K562 (cell line): ENCODE measurements around the gene RITA1. TPM values are rescaled to one million over a fixed set of nuclear protein-coding genes. Genes with fewer than 3 reads are reported as not detected.

Experiments
- ARID1B ChIP-seq: fragments of 450-650 bp; IDR thresholded peaks from 2 replicates; pipeline ENCODE4 v1.6.1; 2016; ENCODE audit warnings: antibody characterized with exemption, mild to moderate bottlenecking, inconsistent platforms
- DIDO1 ChIP-seq: fragments of 450-650 bp; IDR thresholded peaks from 2 replicates; pipeline ENCODE4 v1.6.1; 2016; ENCODE audit warnings: low read depth, missing biosample characterization, missing genetic modification characterization
- EZH2 ChIP-seq: IDR thresholded peaks from 2 replicates; pipeline ENCODE4 v1.6.1; 2012; ENCODE audit warnings: low read depth, mild to moderate bottlenecking, inconsistent platforms, low read length, borderline replicate concordance
- GATA2 ChIP-seq: sonication (generic); formaldehyde crosslinking; IDR thresholded peaks from 2 replicates; pipeline ENCODE4 v1.4.0; 2020; ENCODE audit warnings: mild to moderate bottlenecking, missing genetic modification reagents
- HOXB6 ChIP-seq: fragments of 250-450 bp; sonication (Bioruptor Pico); IDR thresholded peaks from 2 replicates; pipeline ENCODE4 v1.5.1; 2022; ENCODE audit warnings: mild to moderate bottlenecking, borderline replicate concordance
- HSF4 ChIP-seq: fragments of 250-450 bp; sonication (Bioruptor Pico); IDR thresholded peaks from 2 replicates; pipeline ENCODE4 v2.1.2; 2022; ENCODE audit warnings: mild to moderate bottlenecking, moderate library complexity, borderline replicate concordance
- IRF2 ChIP-seq: sonication (generic); formaldehyde crosslinking; IDR thresholded peaks from 2 replicates; pipeline ENCODE4 v1.8.1; 2022; ENCODE audit warnings: mild to moderate bottlenecking, missing genetic modification reagents
- LARP7 ChIP-seq: fragments of 450-650 bp; IDR thresholded peaks from 2 replicates; pipeline ENCODE4 v1.6.1; 2016
- MAX ChIP-seq: sonication (generic); formaldehyde crosslinking; IDR thresholded peaks from 2 replicates; pipeline ENCODE4 v1.9.0; 2022; ENCODE audit warnings: mild to moderate bottlenecking, missing genetic modification reagents
- MEF2A ChIP-seq: IDR thresholded peaks from 2 replicates; pipeline ENCODE4 v1.6.1; 2011; ENCODE audit warnings: low read depth, mild to moderate bottlenecking, low read length, moderate library complexity; ENCODE audit not compliant: control insufficient read depth
- NFE2 ChIP-seq: IDR thresholded peaks from 2 replicates; pipeline ENCODE4 v1.6.1; 2014; ENCODE audit warnings: antibody characterized with exemption, low read depth
- NFIC ChIP-seq: fragments of 450-650 bp; IDR thresholded peaks from 2 replicates; pipeline ENCODE4 v1.6.1; 2017; ENCODE audit warnings: mild to moderate bottlenecking, inconsistent platforms
- NR2C1 ChIP-seq, 2 experiments: fragments of 450-650 bp; IDR thresholded peaks; 2 replicates each; pipeline ENCODE4 v1.6.1; 2017; ENCODE audit warnings: mild to moderate bottlenecking in 2 of 2, antibody characterized with exemption in 1 of 2, inconsistent platforms in 1 of 2, missing compliant biosample characterization in 1 of 2, missing genetic modification characterization in 1 of 2
- NR2C2 ChIP-seq, 2 experiments: fragments of 200-800 bp in 1 of 2; sonication (Bioruptor generic) in 1 of 2; sonication (generic) in 1 of 2; formaldehyde crosslinking in 1 of 2; IDR thresholded peaks; 2 replicates each; pipeline versions ENCODE4 v1.6.1 to v1.8.0; 2016 to 2022; ENCODE audit warnings: mild to moderate bottlenecking in 1 of 2, missing compliant biosample characterization in 1 of 2, missing genetic modification characterization in 1 of 2, missing genetic modification reagents in 1 of 2
- NR2F6 ChIP-seq: fragments of 450-650 bp; formaldehyde crosslinking; IDR thresholded peaks from 2 replicates; pipeline ENCODE4 v1.4.0; 2020; ENCODE audit warnings: mild to moderate bottlenecking
- POLR2B ChIP-seq: fragments of 450-650 bp; IDR thresholded peaks from 2 replicates; pipeline ENCODE4 v1.6.1; 2018; ENCODE audit warnings: low read depth; ENCODE audit not compliant: partially characterized antibody
- RBM22 ChIP-seq: fragments of 200-400 bp; formaldehyde crosslinking; IDR thresholded peaks from 2 replicates; pipeline ENCODE4 v1.6.1; 2018; ENCODE audit warnings: low read length, low read depth; ENCODE audit not compliant: poor library complexity, severe bottlenecking
- RCOR1 ChIP-seq, 2 experiments: IDR thresholded peaks; 2 replicates each; pipeline ENCODE4 v1.6.1; 2012; ENCODE audit warnings: low read depth in 2 of 2, low read length in 2 of 2, borderline replicate concordance in 1 of 2, improper control_type of control experiment in 1 of 2
- SIN3A ChIP-seq, 2 experiments: fragments of 150-350 bp in 1 of 2; IDR thresholded peaks; 2 replicates each; pipeline ENCODE4 v1.6.1; 2011 to 2016; ENCODE audit warnings: borderline replicate concordance in 2 of 2, low read depth in 2 of 2, low read length in 2 of 2, mild to moderate bottlenecking in 2 of 2, moderate library complexity in 2 of 2; ENCODE audit not compliant: control insufficient read depth in 1 of 2
- SUPT5H ChIP-seq: fragments of 450-650 bp; IDR thresholded peaks from 2 replicates; pipeline ENCODE4 v1.6.1; 2016
- ZBTB1 ChIP-seq: sonication (generic); formaldehyde crosslinking; IDR thresholded peaks from 2 replicates; pipeline ENCODE4 v1.8.1; 2023; ENCODE audit warnings: missing genetic modification reagents, low read depth, mild to moderate bottlenecking, borderline replicate concordance
- ZBTB49 ChIP-seq: sonication (generic); formaldehyde crosslinking; IDR thresholded peaks from 2 replicates; pipeline ENCODE4 v1.8.0; 2022; ENCODE audit warnings: missing genetic modification reagents, mild to moderate bottlenecking, borderline replicate concordance
- ZBTB9 ChIP-seq: fragments of 450-650 bp; formaldehyde crosslinking; IDR thresholded peaks from 2 replicates; pipeline ENCODE4 v1.4.0; 2020; ENCODE audit warnings: mild to moderate bottlenecking, moderate library complexity
- ZKSCAN8 ChIP-seq: fragments of 200-800 bp; sonication (Bioruptor generic); IDR thresholded peaks from 2 replicates; pipeline ENCODE4 v1.6.1; 2016; ENCODE audit warnings: missing genetic modification characterization, missing compliant biosample characterization
- polyA plus RNA-seq, 8 experiments: library from polyadenylated mRNA; depleted of rRNA in 4 of 8; stranded (reverse) in 5 of 8; unstranded in 3 of 8; fragments of >200 nt; fragmentation: Nextera tagmentation in 2 of 8; fragmentation: Illumina TruSeq in 1 of 8; extraction: Ambion mirVana in 2 of 8; extraction: Trizol in 1 of 8; gene quantifications; 2 replicates each; pipeline versions ENCODE4 v1.2.1 to v1.2.3, GENCODE V29; 2011 to 2014; ENCODE audit warnings: inconsistent platforms in 1 of 8, missing spikeins in 1 of 8
- total RNA-seq, 7 experiments: library from RNA; depleted of rRNA in 6 of 7; stranded (reverse); fragments of >200 nt in 6 of 7; fragmentation: Illumina TruSeq in 2 of 7; extraction: Trizol in 2 of 7; gene quantifications; 2 replicates each; pipeline versions ENCODE4 v1.2.1 to v1.2.3, GENCODE V29; 2011 to 2021; ENCODE audit warnings: low replicate concordance in 1 of 7

The RITA1 gene
- total and polyA plus RNA-seq, 9 of the 15 experiments (the other 6 are each of a cell fraction or from before 2014, with no cell fraction given) = 2.8 to 40.4 (median 18.0) TPM

GRCh38 chr12:113185180-113186032 lies at the start of gene RITA1, which contains the start of gene DDX54 (continued):
- no peak for TF ChIP-seq GATA2 (CRISPR knock-in tag)
- TF ChIP-seq LARP7 = no peak
- TF ChIP-seq ZBTB1 = peak; percentile 74; the same call in 1 of the 2 replicates
- peak; percentile 64; the same call in 1 of the 2 replicates for TF ChIP-seq ARID1B
- TF ChIP-seq MEF2A = no peak
- TF ChIP-seq NR2C1 (IDR thresholded peaks at IDR 0.05) = peak; percentile 13; the same call in 1 of the 2 replicates
- no peak for TF ChIP-seq NR2C1 (tag; IDR thresholded peaks at IDR 0.05)
- peak; percentile 93 for TF ChIP-seq SUPT5H
- no peak for TF ChIP-seq EZH2
- TF ChIP-seq ZBTB49 (CRISPR knock-in tag) = 0 out of 2 replicates have a peak, but pooled peaks have one; percentile 59
- TF ChIP-seq SIN3A (IDR thresholded peaks at IDR 0.05; ENCODE audit: borderline replicate concordance in 2 of 2, control insufficient read depth in 1 of 2, low read depth in 2 of 2, low read length in 2 of 2) = 0 out of 4 replicates have a peak, but pooled peaks of 1 of the 2 experiments have one; percentile 5
- no peak for TF ChIP-seq IRF2 (CRISPR knock-in tag)
- TF ChIP-seq ZBTB9 (CRISPR knock-in tag) = peak; percentile 47; the same call in 1 of the 2 replicates
- TF ChIP-seq HOXB6 (CRISPR knock-in tag) = no peak
- TF ChIP-seq ZKSCAN8 (CRISPR knock-in tag) = no peak
- TF ChIP-seq POLR2B = peak; percentile 80
- no peak for TF ChIP-seq RCOR1 (IDR thresholded peaks at IDR 0.05; ENCODE audit: borderline replicate concordance in 1 of 2, low read depth in 2 of 2, low read length in 2 of 2)
- TF ChIP-seq HSF4 (CRISPR knock-in tag) = no peak
- no peak for TF ChIP-seq DIDO1 (tag)
- no peak; the same call in 1 of the 2 replicates for TF ChIP-seq NR2C2 (CRISPR knock-in tag; IDR thresholded peaks at IDR 0.05)
- no peak for TF ChIP-seq NR2C2 (tag; IDR thresholded peaks at IDR 0.05)
- TF ChIP-seq MAX (CRISPR knock-in tag) = peak; percentile 97
- TF ChIP-seq RBM22 = peak; percentile 46
- peak; percentile 54; the same call in 1 of the 2 replicates for TF ChIP-seq NFIC
- 0 out of 2 replicates have a peak, but pooled peaks have one; percentile 36 for TF ChIP-seq NR2F6 (CRISPR knock-in tag)
- no peak for TF ChIP-seq NFE2
